GM21447 (cell line): Measurements from ENCODE around the gene RASEF.

ENCODE experiments used
- ATAC-seq: cut with Tn5 transposase; IDR thresholded peaks from one replicate; pipeline ENCODE4 v1.9.1; 2021; ENCODE audit not compliant: unreplicated experiment

RASEF gene

GRCh38 chr9:83056911-83057310 is 6.0 kb downstream of the RASEF start:
- no peak for ATAC-seq

GRCh38 chr9:83056174-83056573 is 6.8 kb downstream of the RASEF start:
- no peak for ATAC-seq

DNA sequence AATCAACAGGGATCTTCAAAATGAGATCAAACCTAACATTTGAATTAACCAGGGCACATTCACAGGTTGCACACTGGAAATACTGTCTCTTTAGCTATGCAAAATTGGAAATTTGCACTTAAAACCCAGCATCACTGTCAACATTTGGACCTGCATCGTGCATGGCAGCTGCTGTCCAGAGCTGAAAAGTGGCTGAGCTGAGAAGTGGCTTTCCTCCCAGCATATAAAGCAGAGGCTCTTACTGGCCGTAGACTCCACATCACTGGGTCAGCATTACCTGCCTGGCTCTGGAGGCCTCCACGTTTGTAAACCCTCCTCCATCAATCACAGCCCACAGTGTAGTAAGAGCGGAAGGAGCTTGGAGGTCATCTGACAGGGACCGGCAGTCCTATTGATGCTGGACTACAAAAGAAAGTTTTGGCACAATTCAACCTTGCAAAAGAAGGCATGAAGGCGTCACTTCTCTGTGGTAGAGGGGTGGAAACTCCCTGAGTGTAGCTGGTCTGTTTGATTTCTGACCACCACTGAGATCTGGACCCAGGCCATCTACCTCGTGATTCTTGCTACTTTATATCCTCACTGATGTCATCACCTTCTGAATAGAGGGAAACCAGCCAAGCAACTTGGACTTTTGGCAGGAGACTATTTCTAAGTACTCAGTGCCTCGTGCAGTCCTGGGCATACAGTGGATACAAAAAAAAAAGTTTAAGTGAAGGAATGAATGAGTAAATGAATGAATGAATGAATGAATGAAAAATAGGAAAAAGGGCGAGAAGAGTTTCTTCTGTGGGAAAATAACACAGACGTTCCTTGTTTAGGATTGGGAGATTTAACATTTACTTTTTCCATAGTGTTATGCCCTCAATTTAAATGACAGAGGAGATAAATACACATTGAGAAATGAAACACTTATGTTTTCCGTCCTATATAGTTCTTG is 14.8 kb downstream of the RASEF start:
- ATAC-seq, result no peak

DNA sequence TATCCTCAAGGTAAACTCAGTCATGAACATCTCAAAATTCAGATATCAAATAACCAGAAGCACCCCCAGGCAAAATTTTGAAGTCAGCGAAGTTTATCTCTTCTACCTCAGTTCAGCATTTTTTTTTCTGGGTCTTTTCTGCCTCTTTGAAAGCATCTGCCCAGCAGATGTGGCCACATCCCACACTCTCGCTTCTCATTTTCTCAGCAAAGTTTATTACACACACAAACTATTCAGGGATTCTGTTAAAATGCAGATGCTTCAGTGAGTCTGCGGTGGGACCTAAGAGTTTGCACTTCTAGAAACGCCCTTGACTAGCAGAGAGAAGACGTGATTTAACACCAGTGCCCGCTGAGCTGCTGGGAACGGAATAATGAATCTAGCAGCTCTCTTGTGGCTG is 19.3 kb downstream of the RASEF start:
- no peak for ATAC-seq

GRCh38 chr9:83041771-83042170 is 21.2 kb downstream of the RASEF start:
- ATAC-seq, result no peak

DNA sequence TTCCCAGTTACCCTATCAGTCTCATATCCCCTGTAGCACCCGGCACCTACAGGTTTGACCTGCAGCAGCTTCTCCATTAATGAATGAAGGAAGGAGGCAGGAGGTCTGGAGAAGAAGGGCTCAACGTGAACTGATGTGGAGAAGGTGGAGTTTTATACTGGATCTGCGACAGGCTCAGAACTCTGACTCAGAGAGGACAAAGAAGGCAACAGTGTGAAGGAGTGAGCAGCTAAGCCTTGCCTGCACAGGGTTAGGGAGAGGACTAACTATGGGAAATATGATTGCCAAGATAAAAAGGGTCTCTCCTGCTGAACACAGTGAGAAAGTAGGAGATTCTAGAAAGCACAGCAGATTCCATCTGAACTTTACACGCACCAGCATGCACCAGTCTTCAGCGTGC is 23.6 kb downstream of the RASEF start:
- ATAC-seq, result no peak

DNA sequence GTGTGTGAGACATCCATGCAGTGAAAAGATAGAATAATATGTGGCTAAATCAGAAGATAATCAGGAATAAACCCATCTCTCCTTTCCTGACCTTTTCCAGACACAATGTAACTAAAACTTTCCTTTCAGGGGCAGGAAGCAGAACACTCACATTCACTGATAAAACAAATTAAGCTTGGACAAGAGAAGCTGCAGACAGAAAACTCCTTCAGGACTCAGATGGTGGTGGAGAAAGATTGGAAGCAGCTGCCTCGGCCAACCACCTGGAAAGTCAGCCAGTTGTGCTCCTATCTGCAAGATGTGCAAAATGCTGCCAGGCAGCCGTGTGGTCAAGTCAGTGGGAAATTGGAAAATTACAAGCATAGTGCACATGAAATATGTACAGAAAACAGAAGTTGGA is 26.9 kb downstream of the RASEF start:
- no peak for ATAC-seq

DNA sequence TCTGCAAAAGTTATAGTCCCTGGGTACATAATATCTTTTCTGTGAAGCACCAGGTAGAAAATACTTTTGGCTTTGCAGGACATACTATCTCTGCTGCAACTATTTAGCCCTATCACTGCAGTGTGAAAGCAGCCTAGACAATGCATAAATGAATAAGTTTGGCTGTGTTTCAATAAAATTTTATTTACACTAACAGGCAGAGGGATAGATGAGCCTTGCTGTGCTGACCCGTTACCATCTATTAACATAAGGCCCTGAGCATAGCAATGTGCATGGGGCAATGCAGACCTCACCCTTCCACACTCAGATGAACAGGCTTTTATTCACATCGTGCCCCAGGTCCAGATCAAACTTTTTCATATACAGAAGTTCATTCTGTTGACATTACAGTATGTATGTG is 27.8 kb downstream of the RASEF start:
- ATAC-seq, result no peak

GRCh38 chr9:83034587-83034986 is 28.4 kb downstream of the RASEF start:
- no peak for ATAC-seq

DNA sequence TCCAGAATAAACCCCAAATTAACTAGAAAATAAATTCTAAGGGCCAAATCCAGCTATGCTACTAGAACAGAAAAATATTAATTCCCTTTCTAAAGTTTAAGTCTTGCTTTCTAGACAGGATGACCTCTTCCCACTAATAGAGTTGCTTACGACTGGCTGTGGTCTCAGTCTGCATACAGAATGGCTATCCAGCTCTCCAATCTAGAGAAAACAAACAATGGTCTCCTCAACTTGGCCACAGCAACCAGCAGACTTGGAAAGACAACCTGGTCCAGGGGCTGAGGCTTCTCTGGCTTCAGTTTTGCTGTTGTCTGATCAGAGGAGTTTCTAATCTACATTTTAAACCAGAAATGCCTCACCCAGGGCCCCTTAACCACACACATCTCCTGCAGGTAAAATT is 28.9 kb downstream of the RASEF start:
- no peak for ATAC-seq

- no peak for ATAC-seq
Measured at GRCh38 chr9:83032065-83032625, 30.8 kb downstream of the RASEF start.

DNA sequence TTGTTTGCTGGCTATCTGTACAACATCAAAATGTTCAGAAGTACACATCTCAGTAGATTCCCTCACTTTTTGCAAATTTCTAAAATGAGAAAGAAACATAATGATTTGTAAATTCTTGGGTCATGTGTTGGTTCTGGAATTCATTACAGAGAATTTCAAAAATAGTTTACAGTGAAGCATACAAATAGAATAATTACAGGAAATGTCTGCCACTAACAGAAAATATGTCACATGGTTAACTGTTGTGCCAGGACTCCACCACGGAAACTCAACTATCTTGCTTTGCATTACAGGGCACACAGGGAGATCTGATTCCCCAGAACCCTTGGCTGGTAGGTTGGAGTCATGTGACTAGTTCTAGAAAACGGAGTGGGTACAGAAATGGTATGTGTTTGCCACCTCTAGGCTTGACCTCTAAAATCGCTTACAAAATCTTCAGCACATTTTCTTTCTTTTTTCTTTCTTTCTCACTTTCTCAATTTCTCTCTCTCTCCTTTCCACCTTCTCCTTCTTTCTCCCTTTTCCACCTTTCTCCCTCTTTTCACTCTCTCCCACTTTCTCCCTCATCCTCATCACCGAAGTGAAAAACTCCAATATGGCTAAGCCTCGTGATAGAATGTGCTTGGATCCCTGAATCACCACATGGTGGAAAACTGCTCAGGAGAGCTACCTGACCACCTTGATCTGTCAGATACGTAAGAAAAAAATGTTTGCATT is 32.4 kb downstream of the RASEF start:
- ATAC-seq, result no peak

GRCh38 chr9:83029531-83030137 is 33.3 kb downstream of the RASEF start:
- ATAC-seq, result no peak

- no peak for ATAC-seq
Measured at GRCh38 chr9:83027153-83027891, 35.6 kb downstream of the RASEF start.

DNA sequence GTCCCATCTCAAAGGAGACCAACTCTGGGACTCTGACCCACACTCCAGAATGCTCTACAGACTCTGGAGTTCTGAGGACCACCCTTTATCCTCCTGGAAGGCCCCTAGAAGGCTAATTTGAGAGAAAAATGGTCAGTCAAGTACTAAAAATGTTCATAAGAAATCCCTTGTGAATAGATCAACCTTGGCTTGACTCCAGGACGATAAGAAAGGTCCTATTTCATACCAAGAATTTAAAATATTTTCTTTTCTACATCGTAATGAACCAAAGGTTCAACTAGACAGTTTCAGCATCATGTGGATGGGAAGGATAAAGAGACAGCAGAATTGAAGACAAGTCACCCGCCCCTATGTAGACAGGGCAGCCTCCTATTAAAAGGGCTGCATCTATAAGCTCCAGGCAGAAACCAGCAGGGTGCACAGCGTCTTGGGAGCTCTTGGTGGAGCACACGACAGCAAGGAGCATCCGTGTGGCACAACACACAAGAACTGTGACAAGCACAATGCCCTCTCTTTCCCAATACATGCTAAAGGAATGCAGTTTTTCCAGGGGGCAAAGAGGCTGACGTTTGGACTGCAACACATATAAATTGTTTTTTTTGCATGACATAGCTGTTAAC is 38.3 kb downstream of the RASEF start:
- ATAC-seq, result no peak

- no peak for ATAC-seq
Measured at GRCh38 chr9:83023151-83023550, 39.8 kb downstream of the RASEF start.

DNA sequence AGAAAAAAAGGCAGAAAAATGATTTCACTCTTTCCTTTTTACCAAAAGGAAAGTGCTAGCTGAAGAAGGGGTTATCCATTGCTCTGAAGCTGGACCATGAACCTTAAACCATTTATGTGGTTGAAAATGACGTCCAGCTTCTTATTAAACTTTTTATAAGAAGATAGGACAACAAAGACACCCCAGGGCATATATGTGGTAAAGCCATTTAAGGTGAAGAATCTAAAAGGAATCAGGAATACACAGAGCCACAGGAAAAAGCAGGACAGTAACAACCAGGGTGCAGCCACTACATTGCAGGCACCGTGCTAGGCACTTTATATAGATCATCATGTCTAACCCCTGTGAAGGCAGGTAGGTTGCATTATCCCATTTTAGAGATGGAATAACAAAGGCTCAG is 42.1 kb downstream of the RASEF start:
- no peak for ATAC-seq

- no peak for ATAC-seq
Measured at GRCh38 chr9:83020327-83020726, 42.6 kb downstream of the RASEF start.

DNA sequence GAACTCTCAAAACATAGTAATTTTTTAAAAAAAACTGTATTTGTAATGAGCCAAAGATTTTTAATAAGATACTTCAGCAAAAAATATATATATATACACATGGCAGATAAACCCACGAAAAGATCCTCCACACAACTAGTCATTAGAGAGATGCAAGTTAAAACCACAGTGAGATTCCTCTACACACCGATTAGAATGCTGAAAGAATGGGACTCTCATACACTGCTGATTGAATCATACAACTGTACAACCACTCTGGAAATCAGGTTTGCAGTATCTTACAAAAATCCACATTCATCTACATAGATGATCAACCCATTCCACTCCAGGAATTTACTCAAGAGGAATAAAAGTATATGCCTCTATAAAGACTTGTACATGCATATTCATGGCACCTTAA is 43.7 kb downstream of the RASEF start:
- no peak for ATAC-seq

GRCh38 chr9:83015897-83016296 is 47.0 kb downstream of the RASEF start:
- ATAC-seq, result no peak
